ENCODE data around the gene NAB1.

DNA sequence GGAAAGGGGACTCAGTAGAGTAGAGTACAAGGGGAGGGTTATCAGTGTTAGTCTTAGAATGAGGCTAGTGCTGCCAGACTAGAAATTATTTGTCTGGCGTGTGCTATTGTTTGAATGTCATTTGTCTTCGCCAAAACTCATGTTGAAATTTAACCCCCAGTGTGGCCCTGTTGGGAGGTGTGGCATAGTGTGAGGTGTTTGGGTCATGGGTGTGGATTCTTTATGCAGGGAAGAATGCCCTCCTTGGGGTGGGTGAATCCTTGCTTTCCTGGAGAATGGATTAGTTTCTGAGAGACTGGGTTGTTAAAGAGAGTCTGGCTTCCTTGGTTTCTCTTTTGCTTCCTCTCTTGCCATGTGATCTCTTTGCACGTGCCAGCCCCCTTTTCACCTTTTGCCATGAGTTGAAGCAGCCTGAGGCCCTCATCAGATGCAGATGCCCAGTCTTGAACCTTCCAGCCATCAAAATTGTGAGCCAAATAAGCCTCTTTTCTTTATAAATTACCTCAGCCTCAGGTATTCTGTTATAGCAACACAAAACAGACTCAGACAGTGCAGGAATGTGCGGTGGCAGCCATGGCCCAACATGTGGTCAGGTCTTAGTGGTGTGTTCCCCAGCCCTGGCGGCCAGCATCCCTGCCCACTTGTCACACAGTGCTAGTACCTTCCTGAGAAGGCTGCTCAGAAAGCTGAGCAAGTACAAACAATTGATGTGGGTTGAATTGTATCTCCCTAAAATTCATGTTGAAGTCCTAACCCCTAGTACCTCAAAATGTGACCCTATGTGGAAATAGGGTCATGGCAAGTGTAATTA, 48.4 kb upstream of the NAB1 start:
- TF ChIP-seq, protein P1, sequence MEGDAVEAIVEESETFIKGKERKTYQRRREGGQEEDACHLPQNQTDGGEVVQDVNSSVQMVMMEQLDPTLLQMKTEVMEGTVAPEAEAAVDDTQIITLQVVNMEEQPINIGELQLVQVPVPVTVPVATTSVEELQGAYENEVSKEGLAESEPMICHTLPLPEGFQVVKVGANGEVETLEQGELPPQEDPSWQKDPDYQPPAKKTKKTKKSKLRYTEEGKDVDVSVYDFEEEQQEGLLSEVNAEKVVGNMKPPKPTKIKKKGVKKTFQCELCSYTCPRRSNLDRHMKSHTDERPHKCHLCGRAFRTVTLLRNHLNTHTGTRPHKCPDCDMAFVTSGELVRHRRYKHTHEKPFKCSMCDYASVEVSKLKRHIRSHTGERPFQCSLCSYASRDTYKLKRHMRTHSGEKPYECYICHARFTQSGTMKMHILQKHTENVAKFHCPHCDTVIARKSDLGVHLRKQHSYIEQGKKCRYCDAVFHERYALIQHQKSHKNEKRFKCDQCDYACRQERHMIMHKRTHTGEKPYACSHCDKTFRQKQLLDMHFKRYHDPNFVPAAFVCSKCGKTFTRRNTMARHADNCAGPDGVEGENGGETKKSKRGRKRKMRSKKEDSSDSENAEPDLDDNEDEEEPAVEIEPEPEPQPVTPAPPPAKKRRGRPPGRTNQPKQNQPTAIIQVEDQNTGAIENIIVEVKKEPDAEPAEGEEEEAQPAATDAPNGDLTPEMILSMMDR (conservative IDR thresholded peaks at IDR 0.05), result no peak
- no peak for TF ChIP-seq EZH2 (IDR thresholded peaks at IDR 0.05; ENCODE audit: low read depth)

Measured in PC-9 (cell line).